Tibial artery (tissue), 4 donors: Measurements from ENCODE around the gene SOD3.

Experiments
- DNase-seq, 2 donors: peaks; one replicate each; pipeline ENCODE4 v3.0.0-alpha.2; 2019
- H3K27ac ChIP-seq, 2 donors: fragments of 200-600 bp; sonication (generic) in 1 of 2; 1 replicate in 1 of 2; 2 replicates in 1 of 2; pipeline ENCODE4 v1.5.1; 2018 to 2019; ENCODE audit warnings: mild to moderate bottlenecking in 1 of 2
- H3K27me3 ChIP-seq, 2 donors: fragments of 200-600 bp; sonication (generic) in 1 of 2; one replicate each; pipeline versions ENCODE4 v1.5.1 to v1.6.0; 2016 to 2019
- H3K36me3 ChIP-seq, 3 donors: fragments of 200-600 bp; sonication (generic) in 2 of 3; one replicate each; pipeline ENCODE4 v1.5.1; 2016 to 2019; ENCODE audit warnings: mild to moderate bottlenecking in 2 of 3
- H3K4me1 ChIP-seq, 4 donors: fragments of 200-600 bp; sonication (generic) in 2 of 4; 1 replicate in 3 of 4; 2 replicates in 1 of 4; pipeline ENCODE4 v1.5.1; 2016 to 2019
- H3K4me3 ChIP-seq, 2 donors: fragments of 200-600 bp; sonication (generic) in 1 of 2; 1 replicate in 1 of 2; 2 replicates in 1 of 2; pipeline ENCODE4 v1.5.1; 2018 to 2019; ENCODE audit warnings: mild to moderate bottlenecking in 2 of 2
- H3K9me3 ChIP-seq, 3 donors: fragments of 200-600 bp; sonication (generic) in 1 of 3; one replicate each; pipeline ENCODE4 v1.5.1; 2016 to 2019
- CTCF ChIP-seq, 2 experiments: fragments of 200-600 bp in 1 of 2; fragments of 450-650 bp in 1 of 2; IDR thresholded peaks; one replicate each; pipeline ENCODE4 v1.5.1; 2017 to 2019; ENCODE audit warnings: antibody characterized with exemption in 2 of 2, mild to moderate bottlenecking in 1 of 2, moderate library complexity in 1 of 2
- intact Hi-C: fragments of 100-400 bp; cut with DNase I; formaldehyde crosslinking; loops from one replicate; pipeline ENCODE4 v1.15.0; 2023; ENCODE audit warnings: low total_unique reads

SOD3 gene

GRCh38 chr4:24775032-24775605 lies 20.3 kb upstream of the SOD3 start:
- Histone ChIP-seq H3K27ac (no peak overlapping the region), H3K36me3 (no peaks in the 10 kb centered on the region), H3K4me3 (no peak overlapping the region), H3K9me3 (no peaks in the 10 kb centered on the region), H3K27me3 (no peaks in the 10 kb centered on the region), H3K4me1 (peaks cover 0 to 20% (median 4%) of the 10 kb centered on the region in 4 donors)
- DNase-seq = no peak
- no peak for TF ChIP-seq CTCF (IDR thresholded peaks at IDR 0.05)
- intact Hi-C loops = no loop called here

GRCh38 chr4:24775750-24776149 lies 19.6 kb upstream of the SOD3 start:
- Histone ChIP-seq H3K4me3 (no peak overlapping the region), H3K36me3 (no peaks in the 10 kb centered on the region), H3K27ac (no peak overlapping the region), H3K27me3 (no peaks in the 10 kb centered on the region), H3K9me3 (no peaks in the 10 kb centered on the region), H3K4me1 (peaks cover 0 to 27% (median 7%) of the 10 kb centered on the region in 4 donors)
- intact Hi-C loops = no loop called here
- DNase-seq = no peak
- TF ChIP-seq CTCF (IDR thresholded peaks at IDR 0.05) = no peak

- H3K27me3 ChIP-seq = no peaks in the 10 kb centered on the region
- H3K27ac ChIP-seq = peak overlapping the region in 1 of 2 donors; percentile 25
- peaks cover 0 to 46% (median 22%) of the 10 kb centered on the region in 4 donors for H3K4me1 ChIP-seq
- intact Hi-C loops = no loop called here
- no peak for TF ChIP-seq CTCF (IDR thresholded peaks at IDR 0.05)
- no peaks in the 10 kb centered on the region for H3K9me3 ChIP-seq
- no peak for DNase-seq
- no peaks in the 10 kb centered on the region for H3K36me3 ChIP-seq
- H3K4me3 ChIP-seq = no peak overlapping the region
These were observed 17.6 kb upstream of the SOD3 start for GRCh38 chr4:24777536-24778463.

- H3K27me3 ChIP-seq = no peaks in the 10 kb centered on the region
- peaks cover 0 to 51% (median 24%) of the 10 kb centered on the region in 4 donors for H3K4me1 ChIP-seq
These were observed 16.7 kb upstream of the SOD3 start for GRCh38 chr4:24778464-24779225.

More at GRCh38 chr4:24778464-24779225, 16.7 kb upstream of the SOD3 start:
- intact Hi-C loops = no loop called here
- H3K27ac ChIP-seq = peak overlapping the region; percentile 34 to 73
- no peak overlapping the region for H3K4me3 ChIP-seq
- no peak for TF ChIP-seq CTCF (IDR thresholded peaks at IDR 0.05)
- H3K36me3 ChIP-seq = no peaks in the 10 kb centered on the region
- DNase-seq = peak; percentile 74 to 82
- H3K9me3 ChIP-seq = no peaks in the 10 kb centered on the region
